ENCODE results near the gene KCNA2. TPM values are rescaled to one million over a fixed set of nuclear protein-coding genes. Genes with fewer than 3 reads are reported as not detected.

KCNA2 gene
- total and polyA plus RNA-seq, 2 of the 4 experiments (the other 2 are of a cell fraction): not detected

GRCh38 chr1:110604586-110605148, 1.5 kb downstream of the KCNA2 start:
- Histone ChIP-seq H3K9me3 (ENCODE audit: control insufficient read depth, insufficient read depth, low read length) (no peaks in the 10 kb centered on the region), H4K8ac (ENCODE audit: low read depth in 2 of 2, low read length in 2 of 2) (no peak overlapping the region), H4K91ac (ENCODE audit: insufficient read depth, low read depth, low read length) (no peak overlapping the region), H3K9me1 (ENCODE audit: insufficient read depth, low read length) (no peaks in the 10 kb centered on the region), H3K27ac (ENCODE audit: insufficient read depth, low read length) (no peak overlapping the region), H3K36me3 (ENCODE audit: control insufficient read depth, insufficient read depth, low read length) (no peaks in the 10 kb centered on the region), H2BK15ac (ENCODE audit: low read depth, low read length) (no peak overlapping the region), H3K79me1 (ENCODE audit: low read depth in 1 of 2, low read length in 2 of 2) (no peaks in the 10 kb centered on the region), H3K9ac (ENCODE audit: low read depth, low read length) (no peak overlapping the region), H3K27me3 (ENCODE audit: control insufficient read depth, insufficient read depth, low read length) (peaks cover 56% of the 10 kb centered on the region), H2AFZ (replicated peaks; ENCODE audit: low read length, poor library complexity) (no peak overlapping the region), H3K56ac (ENCODE audit: extremely low read depth, insufficient read depth, low read length) (no peak overlapping the region), H4K20me1 (ENCODE audit: insufficient read depth, low read length) (no peaks in the 10 kb centered on the region; the same call in 1 of the 2 replicates), H2BK20ac (ENCODE audit: low read depth, low read length) (no peak overlapping the region), H2BK5ac (ENCODE audit: low read depth, low read length, poor library complexity, severe bottlenecking) (no peak overlapping the region), H3K4me3 (ENCODE audit: insufficient read depth, low read depth, low read length) (no peak overlapping the region), H3K4me2 (ENCODE audit: low read depth, low read length) (no peak overlapping the region), H2AK5ac (ENCODE audit: low read depth, low read length) (no peak overlapping the region), H3K18ac (ENCODE audit: low read depth, low read length) (no peak overlapping the region), H3K4ac (ENCODE audit: low read depth, low read length) (no peak overlapping the region), H3K23ac (ENCODE audit: low read depth, low read length) (no peak overlapping the region), H3K14ac (replicated peaks; ENCODE audit: low read depth, low read length) (no peak overlapping the region), H2BK120ac (ENCODE audit: low read depth, low read length) (no peak overlapping the region), H2AK9ac (replicated peaks; ENCODE audit: low read depth, low read length, poor library complexity) (no peak overlapping the region), H4K5ac (ENCODE audit: low read depth, low read length) (no peak overlapping the region), H3K4me1 (ENCODE audit: control insufficient read depth, insufficient read depth, low read length) (no peaks in the 10 kb centered on the region; the same call in 1 of the 2 replicates)
- no peak for DNase-seq
- no peak for TF ChIP-seq CEBPB (IDR thresholded peaks at IDR 0.05; ENCODE audit: low read depth, low read length)
- TF ChIP-seq, protein P1, sequence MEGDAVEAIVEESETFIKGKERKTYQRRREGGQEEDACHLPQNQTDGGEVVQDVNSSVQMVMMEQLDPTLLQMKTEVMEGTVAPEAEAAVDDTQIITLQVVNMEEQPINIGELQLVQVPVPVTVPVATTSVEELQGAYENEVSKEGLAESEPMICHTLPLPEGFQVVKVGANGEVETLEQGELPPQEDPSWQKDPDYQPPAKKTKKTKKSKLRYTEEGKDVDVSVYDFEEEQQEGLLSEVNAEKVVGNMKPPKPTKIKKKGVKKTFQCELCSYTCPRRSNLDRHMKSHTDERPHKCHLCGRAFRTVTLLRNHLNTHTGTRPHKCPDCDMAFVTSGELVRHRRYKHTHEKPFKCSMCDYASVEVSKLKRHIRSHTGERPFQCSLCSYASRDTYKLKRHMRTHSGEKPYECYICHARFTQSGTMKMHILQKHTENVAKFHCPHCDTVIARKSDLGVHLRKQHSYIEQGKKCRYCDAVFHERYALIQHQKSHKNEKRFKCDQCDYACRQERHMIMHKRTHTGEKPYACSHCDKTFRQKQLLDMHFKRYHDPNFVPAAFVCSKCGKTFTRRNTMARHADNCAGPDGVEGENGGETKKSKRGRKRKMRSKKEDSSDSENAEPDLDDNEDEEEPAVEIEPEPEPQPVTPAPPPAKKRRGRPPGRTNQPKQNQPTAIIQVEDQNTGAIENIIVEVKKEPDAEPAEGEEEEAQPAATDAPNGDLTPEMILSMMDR (conservative IDR thresholded peaks at IDR 0.05; ENCODE audit: low read depth, low read length): no peak
- TF ChIP-seq FOS (IDR thresholded peaks at IDR 0.05; ENCODE audit: low read depth, low read length): no peak
- TF ChIP-seq RFX5 (IDR thresholded peaks at IDR 0.05; ENCODE audit: low read depth, low read length): no peak
- no peak for TF ChIP-seq MXI1 (IDR thresholded peaks at IDR 0.05; ENCODE audit: borderline replicate concordance, low read depth, low read length)
- no peak for TF ChIP-seq CHD1 (IDR thresholded peaks at IDR 0.05; ENCODE audit: low read depth, low read length)
- TF ChIP-seq NFE2L2 (IDR thresholded peaks at IDR 0.05; ENCODE audit: low read depth, low read length): no peak
- TF ChIP-seq MAFK (IDR thresholded peaks at IDR 0.05; ENCODE audit: low read depth, low read length): no peak
- TF ChIP-seq RCOR1 (IDR thresholded peaks at IDR 0.05; ENCODE audit: insufficient replicate concordance, low read length): no peak
- no peak for TF ChIP-seq SMC3 (IDR thresholded peaks at IDR 0.05; ENCODE audit: low read depth, low read length)
- no peak for TF ChIP-seq BHLHE40 (IDR thresholded peaks at IDR 0.05; ENCODE audit: low read depth, low read length)
- intact Hi-C loops (cut with micrococcal nuclease) (no loop called here), dilution Hi-C loops (cut with HindIII; ENCODE audit: low sequenced_read_pairs, unreplicated experiment) (no loop called here), in situ Hi-C loops (cut with MboI; ENCODE audit: low sequenced_read_pairs) (no loop called here)
- ChIA-PET POLR2A (ENCODE audit: unreplicated experiment) (no interaction called here), CTCF (interaction anchor here (1.5 kb wide), 1 partner anchor 15 kb away, joined by 4 read pairs; no protein-coding TSS in a partner anchor)
- ATAC-seq (ENCODE audit: low read depth): no peak
- BruUV-seq (replicated peaks): no TSS peak
- 80% methylated on average over 1 of the region's 9 CpGs; no CpG with 5 or more reads in 1 of the 2 experiments for WGBS, 2 experiments (ENCODE audit: extremely low coverage in 2 of 2, insufficient read length in 1 of 2)

Data from IMR-90 (cell line).